HuH-7 (cell line): ENCODE data around the gene INSL6.
"Not testable (repeated sequence)": the region's sequence is repeated elsewhere in the genome, so short reads cannot be mapped to it uniquely, and the experiment has no call there.

Experiments
- DNase-seq: peaks from one replicate; pipeline ENCODE4 v3.0.0; 2011; ENCODE audit warnings: low spot score

INSL6 gene

GRCh38 chr9:5185220-5185840, at the start of gene INSL6:
INSL6 (minus strand) TSS chr9:5185639; CDS start chr9:5185602, 37 bp downstream.
- no peak for DNase-seq

GRCh38 chr9:5231212-5231611, 45.8 kb upstream of the INSL6 start, which contains the start of gene INSL4:
INSL4 (plus strand) TSS chr9:5231419; CDS start chr9:5231524, 105 bp downstream.
- no peak for DNase-seq

GRCh38 chr9:5230554-5230953, 45.1 kb upstream of the INSL6 start:
- no peak for DNase-seq

GRCh38 chr9:5205071-5205470, 19.6 kb upstream of the INSL6 start:
- no peak for DNase-seq

- DNase-seq = no peak
Measured at GRCh38 chr9:5195463-5195862, 10.0 kb upstream of the INSL6 start.

GRCh38 chr9:5193345-5193744, 7.9 kb upstream of the INSL6 start:
- DNase-seq = no peak

- DNase-seq = no peak
Measured at GRCh38 chr9:5191985-5192384, 6.5 kb upstream of the INSL6 start.

GRCh38 chr9:5188060-5188984, 2.9 kb upstream of the INSL6 start:
- DNase-seq = no peak

GRCh38 chr9:5186416-5187169, 1.2 kb upstream of the INSL6 start:
- peak; percentile 34 for DNase-seq

- DNase-seq = no peak
Measured at GRCh38 chr9:5184776-5185175, 663 bp downstream of the INSL6 start.

- DNase-seq = not testable (repeated sequence)
Measured at GRCh38 chr9:5180631-5181030, 4.8 kb downstream of the INSL6 start.

GRCh38 chr9:5178126-5178805, 7.2 kb downstream of the INSL6 start:
- no peak for DNase-seq

- DNase-seq = no peak
Measured at GRCh38 chr9:5146241-5146640, 39.2 kb downstream of the INSL6 start.

- no peak for DNase-seq
Measured at GRCh38 chr9:5144217-5144616, 41.2 kb downstream of the INSL6 start.

GRCh38 chr9:5140151-5140550, 45.3 kb downstream of the INSL6 start:
- DNase-seq = no peak

- no peak for DNase-seq
Measured at GRCh38 chr9:5122516-5122915, 62.9 kb downstream of the INSL6 start.

- no peak for DNase-seq
Measured at GRCh38 chr9:5122116-5122515, 63.3 kb downstream of the INSL6 start.

- DNase-seq = no peak
Measured at GRCh38 chr9:5113994-5114748, 71.3 kb downstream of the INSL6 start.
